ENCODE measurements around the gene PLEKHF1.

Gene PLEKHF1

GRCh38 chr19:29664753-29665214 lies 477 bp upstream of the PLEKHF1 start:
- no peak for DNase-seq (ENCODE audit: extremely low read depth, insufficient read length)
- H3K4me3 ChIP-seq (replicated peaks; ENCODE audit: low read depth, low read length), result peak overlapping the region; percentile 78

GRCh38 chr19:29665826-29666577 lies 741 bp downstream of the PLEKHF1 start:
- no peak for DNase-seq (ENCODE audit: extremely low read depth, insufficient read length)
- no peak for TF ChIP-seq CTCF (IDR thresholded peaks at IDR 0.05; ENCODE audit: insufficient read depth, low read length, poor library complexity, severe bottlenecking)
- H3K4me3 ChIP-seq (replicated peaks; ENCODE audit: low read depth, low read length), result peak overlapping the region; percentile 90
- H3K27me3 ChIP-seq (replicated peaks; ENCODE audit: control insufficient read depth, insufficient read depth, low read length), result no peaks in the 10 kb centered on the region
- peaks cover 3% of the 10 kb centered on the region; the same call in 1 of the 2 replicates for H3K36me3 ChIP-seq (ENCODE audit: control insufficient read depth, insufficient read depth, low read length)

More at GRCh38 chr19:29664753-29665214, 477 bp upstream of the PLEKHF1 start:
- H3K27me3 ChIP-seq (replicated peaks; ENCODE audit: control insufficient read depth, insufficient read depth, low read length), result no peaks in the 10 kb centered on the region
- peak; percentile 45 for TF ChIP-seq CTCF (IDR thresholded peaks at IDR 0.05; ENCODE audit: insufficient read depth, low read length, poor library complexity, severe bottlenecking)
- H3K36me3 ChIP-seq (ENCODE audit: control insufficient read depth, insufficient read depth, low read length), result peaks cover 3% of the 10 kb centered on the region; the same call in 1 of the 2 replicates

GRCh38 chr19:29666578-29667386 lies 1.5 kb downstream of the PLEKHF1 start:
- H3K27me3 ChIP-seq (replicated peaks; ENCODE audit: control insufficient read depth, insufficient read depth, low read length), result no peaks in the 10 kb centered on the region
- peaks cover 3% of the 10 kb centered on the region; the same call in 1 of the 2 replicates for H3K36me3 ChIP-seq (ENCODE audit: control insufficient read depth, insufficient read depth, low read length)
- DNase-seq (ENCODE audit: extremely low read depth, insufficient read length), result no peak
- peak; percentile 2 for TF ChIP-seq CTCF (IDR thresholded peaks at IDR 0.05; ENCODE audit: insufficient read depth, low read length, poor library complexity, severe bottlenecking)
- peak overlapping the region; percentile 90 for H3K4me3 ChIP-seq (replicated peaks; ENCODE audit: low read depth, low read length)

GRCh38 chr19:29667387-29667783 lies 2.1 kb downstream of the PLEKHF1 start:
- Histone ChIP-seq H3K4me3 (replicated peaks; ENCODE audit: low read depth, low read length) (peak overlapping the region; percentile 90), H3K27me3 (replicated peaks; ENCODE audit: control insufficient read depth, insufficient read depth, low read length) (no peaks in the 10 kb centered on the region), H3K36me3 (ENCODE audit: control insufficient read depth, insufficient read depth, low read length) (peaks cover 3% of the 10 kb centered on the region; the same call in 1 of the 2 replicates)
- DNase-seq (ENCODE audit: extremely low read depth, insufficient read length), result no peak
- no peak for TF ChIP-seq CTCF (IDR thresholded peaks at IDR 0.05; ENCODE audit: insufficient read depth, low read length, poor library complexity, severe bottlenecking)

- peak; percentile 50 for TF ChIP-seq CTCF (IDR thresholded peaks at IDR 0.05; ENCODE audit: insufficient read depth, low read length, poor library complexity, severe bottlenecking)
- no peaks in the 10 kb centered on the region for H3K27me3 ChIP-seq (replicated peaks; ENCODE audit: control insufficient read depth, insufficient read depth, low read length)
- no peak for DNase-seq (ENCODE audit: extremely low read depth, insufficient read length)
- H3K36me3 ChIP-seq (ENCODE audit: control insufficient read depth, insufficient read depth, low read length), result peaks cover 3% of the 10 kb centered on the region; the same call in 1 of the 2 replicates
- H3K4me3 ChIP-seq (replicated peaks; ENCODE audit: low read depth, low read length), result peak overlapping the region; percentile 12; the same call in 1 of the 2 replicates
These were observed 2.7 kb downstream of the PLEKHF1 start for GRCh38 chr19:29667901-29668341.
